Left colon (tissue), 2 donors: Measurements from ENCODE around the gene STK24. TPM values are rescaled to one million over a fixed set of nuclear protein-coding genes. Genes with fewer than 3 reads are reported as not detected.
A peak's percentile ranks its signal among the peaks of the same experiment; 100 is the strongest.

Experiments used
- ATAC-seq: fragments of 200-7000 bp; cut with Tn5 transposase; one replicate; pipeline ENCODE4 v1.9.1; 2020; ENCODE audit warnings: mild to moderate bottlenecking, moderate library complexity
- DNase-seq, 2 donors: peaks; one replicate each; pipeline ENCODE4 v3.0.0-alpha.2; 2020
- intact Hi-C, 2 donors: fragments of 100-400 bp; cut with DNase I in 1 of 2; cut with micrococcal nuclease in 1 of 2; formaldehyde crosslinking; loops; one replicate each; pipeline versions ENCODE4 v1.11.2 to v1.14.0; 2022; cut with DNase I, micrococcal nuclease
- total RNA-seq, 2 donors: library from RNA; stranded (reverse); fragmentation: NEBNext Ultra II Directional; extraction: Animal tissue kit (Norgen Biotek cat#: 25700); gene quantifications; one replicate each; pipeline ENCODE4 v1.2.1, GENCODE V29; 2021
- donor health status: DM: no; HTN: no; CAD: no.
- donor health status: DM: yes; HTN: yes; CAD: no.

The STK24 gene
- total RNA-seq, 2 donors from 2014 or later: 204 to 205 TPM

DNA sequence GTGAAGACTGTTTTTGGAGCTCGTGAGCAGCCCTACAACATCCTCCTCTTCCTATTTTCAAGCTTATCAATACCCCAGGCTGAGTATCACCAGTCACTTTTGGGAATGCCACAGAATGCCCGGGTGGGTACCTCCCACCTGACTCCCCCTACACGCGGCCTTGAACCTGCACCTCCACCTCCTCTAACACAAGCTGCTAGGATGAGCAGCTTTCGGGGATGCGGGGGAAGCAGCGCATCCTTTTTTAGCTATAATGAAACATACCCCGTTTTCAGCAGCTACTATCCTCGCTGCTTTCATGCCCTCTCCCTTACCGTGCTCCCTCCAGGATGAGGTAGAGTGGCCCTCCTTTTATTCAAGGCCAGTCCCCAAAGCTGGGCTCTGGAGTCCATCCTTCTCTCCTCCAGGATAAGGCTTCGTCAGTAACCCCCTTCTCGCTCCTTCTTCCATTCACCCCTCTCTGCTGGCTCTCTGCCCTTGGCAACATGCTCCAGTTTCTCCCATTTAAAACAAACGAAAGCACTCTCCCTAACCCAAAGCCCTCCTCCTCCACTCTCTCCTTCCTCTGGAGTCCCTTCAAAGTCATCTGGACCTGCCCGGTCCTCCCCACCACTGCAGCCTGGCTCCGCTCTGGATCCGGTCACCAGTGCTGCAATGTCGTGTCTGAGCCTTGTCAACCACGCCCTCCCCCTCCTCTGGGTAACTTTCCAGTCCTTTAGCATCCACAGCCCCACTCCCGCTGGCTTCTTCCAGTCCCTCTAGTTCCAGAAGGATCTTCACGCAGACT lies 55.3 kb downstream of the STK24 start:
- intact Hi-C loops: no loop called here
- DNase-seq (no peak), ATAC-seq (no peak)

DNA sequence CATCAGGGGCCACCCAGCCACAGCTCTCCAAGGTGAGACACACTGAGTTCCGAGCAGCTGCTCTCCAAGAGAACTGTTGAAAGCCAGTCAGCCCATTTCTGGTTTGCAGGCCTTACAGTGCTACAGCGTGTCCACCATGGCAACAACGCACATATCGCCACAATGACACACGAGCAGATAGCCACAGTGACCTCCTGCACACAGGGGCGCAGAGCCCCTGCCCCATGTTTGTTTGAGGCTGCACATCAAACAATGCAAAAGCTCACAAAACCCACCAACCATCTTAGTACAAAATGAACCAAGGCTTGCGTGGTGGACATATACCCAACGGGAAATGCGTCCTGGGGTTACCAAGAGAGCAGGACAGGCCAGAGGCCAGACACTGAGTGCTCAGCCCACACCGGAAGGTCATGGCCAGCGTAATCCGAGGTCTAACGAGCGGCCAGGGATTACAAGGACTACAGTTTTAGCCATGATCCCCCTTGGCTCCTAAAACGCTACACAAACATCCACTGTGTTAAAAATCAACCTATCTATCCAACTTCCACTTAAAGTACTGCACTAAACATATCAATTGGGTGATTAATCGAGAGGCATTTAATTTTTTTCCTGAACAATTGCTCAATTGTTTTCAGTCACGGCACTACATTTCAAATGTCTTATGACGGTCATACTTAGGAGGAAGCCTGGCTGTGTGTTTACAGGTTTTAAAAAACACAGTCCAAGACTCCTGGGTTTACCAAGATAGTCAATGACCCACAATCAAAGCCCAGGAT lies 56.0 kb downstream of the STK24 start:
- ATAC-seq (no peak), DNase-seq (no peak)
- intact Hi-C loops: no loop called here

DNA sequence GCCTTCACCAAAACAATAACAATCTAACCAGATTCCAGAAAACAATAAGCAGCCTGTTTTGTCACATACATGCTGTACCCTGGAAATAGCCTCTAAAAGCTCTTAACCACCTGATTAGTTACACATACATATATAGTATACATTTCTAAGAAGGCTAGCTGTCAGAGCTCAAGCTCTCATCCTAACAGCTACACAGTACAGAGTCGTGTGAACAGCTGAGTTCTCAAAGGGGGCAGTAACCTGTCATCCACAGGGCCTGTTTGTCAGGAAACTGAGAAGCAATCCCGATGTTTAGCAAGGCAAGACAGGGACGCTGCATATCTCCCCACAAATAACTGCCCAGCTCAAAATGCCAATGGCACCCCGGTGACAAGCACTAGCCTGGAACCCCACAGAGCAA lies 56.9 kb downstream of the STK24 start:
- intact Hi-C loops: no loop called here
- DNase-seq (no peak), ATAC-seq (no peak)

DNA sequence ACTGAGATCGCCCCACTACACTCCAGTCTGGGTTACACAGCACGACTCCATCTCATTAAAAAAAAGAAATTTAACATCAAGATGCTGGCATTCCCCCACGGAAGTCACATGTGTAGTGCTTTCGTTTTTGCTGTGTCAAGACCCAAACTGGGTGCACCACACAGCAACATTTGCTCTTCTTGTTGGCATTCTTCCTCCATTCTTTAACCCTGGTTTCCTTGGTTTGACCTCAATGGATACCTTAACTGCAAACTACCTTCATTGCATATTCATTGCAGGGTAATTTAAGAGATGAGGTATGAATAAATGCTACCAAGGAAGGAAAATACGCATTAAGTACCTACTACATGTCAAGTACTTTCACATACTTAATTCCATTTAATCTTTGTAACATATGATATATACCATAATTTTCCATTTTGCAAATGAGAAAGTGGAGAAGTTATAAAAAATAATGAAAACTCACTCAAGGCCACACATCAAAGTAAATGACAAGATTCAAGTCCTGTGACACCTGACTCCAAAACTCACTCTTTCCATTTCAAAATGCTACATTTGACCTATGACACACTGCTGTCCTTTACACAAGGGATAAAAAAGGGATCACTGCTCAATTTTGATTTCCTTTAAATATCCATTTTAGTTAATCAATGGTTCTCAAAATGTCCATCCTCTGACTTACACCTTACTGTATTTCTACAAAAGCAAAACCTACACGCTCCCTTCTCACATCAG lies 59.2 kb downstream of the STK24 start:
- ATAC-seq (no peak), DNase-seq (no peak)
- intact Hi-C loops: no loop called here

DNA sequence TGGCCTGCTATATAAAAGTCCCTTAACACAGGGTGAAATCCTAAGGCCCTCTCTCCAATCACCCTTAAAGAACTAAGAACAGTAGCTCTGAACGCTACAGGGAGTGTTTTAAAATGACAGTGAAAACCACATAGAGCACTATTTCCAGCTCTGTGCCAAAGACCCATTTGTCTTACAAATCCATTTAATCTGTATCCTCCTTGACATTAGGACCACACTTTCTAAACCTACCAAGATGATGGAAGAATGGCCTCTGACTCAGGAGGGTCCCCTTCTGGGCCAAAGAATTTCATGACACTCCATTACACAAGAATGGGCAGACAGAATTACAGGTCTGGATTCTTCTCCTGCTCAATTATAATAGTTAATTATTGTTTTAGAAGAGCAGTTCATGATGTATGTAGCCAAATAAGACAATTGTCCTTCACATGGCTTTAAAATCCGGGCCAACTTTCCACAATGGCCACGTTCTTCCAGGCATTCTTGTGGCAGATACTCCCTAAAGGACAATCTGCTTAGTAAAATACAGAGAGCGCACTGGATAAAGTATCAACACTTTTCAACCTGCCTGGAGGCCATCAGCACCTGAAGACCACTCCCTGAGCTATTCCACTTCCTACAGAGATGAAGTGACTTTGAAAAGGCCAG lies 61.0 kb downstream of the STK24 start:
- intact Hi-C loops: no loop called here
- DNase-seq: no peak
- no peak for ATAC-seq

DNA sequence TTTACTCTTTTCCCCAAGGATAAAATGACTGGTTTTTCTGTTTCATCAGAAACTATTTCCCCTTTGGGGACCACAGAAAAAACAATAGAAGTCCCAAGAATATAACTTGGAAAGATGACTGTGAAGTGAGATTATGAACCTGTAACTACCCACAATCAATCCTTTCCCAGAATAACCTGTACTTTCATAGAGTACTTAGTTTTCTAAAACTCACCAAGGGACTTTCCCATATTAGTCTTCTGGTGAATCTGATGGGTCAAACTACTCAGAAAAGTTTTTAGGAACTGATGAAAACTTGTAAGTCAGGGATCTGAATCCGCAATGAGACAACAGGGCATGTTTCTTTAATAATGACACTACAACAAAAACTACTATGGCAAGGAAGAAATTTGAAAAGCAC lies 62.6 kb downstream of the STK24 start:
- DNase-seq (no peak), ATAC-seq (no peak)
- intact Hi-C loops: no loop called here

DNA sequence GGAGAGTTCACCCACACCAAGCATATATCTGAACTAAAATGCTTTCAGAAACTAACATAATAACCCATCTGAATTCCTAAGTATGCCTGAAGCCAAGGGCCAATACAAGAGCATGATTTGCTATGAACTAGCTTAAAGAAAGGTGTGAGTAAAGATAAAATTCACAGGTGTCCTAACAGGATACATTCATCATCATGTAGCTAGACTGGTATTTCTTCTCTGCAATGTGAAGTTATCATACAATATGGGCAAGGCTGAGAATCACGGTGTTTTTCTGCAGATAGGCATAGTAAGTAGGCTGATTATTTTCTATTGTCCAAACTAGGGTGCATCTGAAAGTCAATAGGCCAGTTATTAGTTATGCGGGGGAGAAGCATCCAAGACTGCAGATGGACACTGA lies 63.1 kb downstream of the STK24 start:
- ATAC-seq: no peak

DNA sequence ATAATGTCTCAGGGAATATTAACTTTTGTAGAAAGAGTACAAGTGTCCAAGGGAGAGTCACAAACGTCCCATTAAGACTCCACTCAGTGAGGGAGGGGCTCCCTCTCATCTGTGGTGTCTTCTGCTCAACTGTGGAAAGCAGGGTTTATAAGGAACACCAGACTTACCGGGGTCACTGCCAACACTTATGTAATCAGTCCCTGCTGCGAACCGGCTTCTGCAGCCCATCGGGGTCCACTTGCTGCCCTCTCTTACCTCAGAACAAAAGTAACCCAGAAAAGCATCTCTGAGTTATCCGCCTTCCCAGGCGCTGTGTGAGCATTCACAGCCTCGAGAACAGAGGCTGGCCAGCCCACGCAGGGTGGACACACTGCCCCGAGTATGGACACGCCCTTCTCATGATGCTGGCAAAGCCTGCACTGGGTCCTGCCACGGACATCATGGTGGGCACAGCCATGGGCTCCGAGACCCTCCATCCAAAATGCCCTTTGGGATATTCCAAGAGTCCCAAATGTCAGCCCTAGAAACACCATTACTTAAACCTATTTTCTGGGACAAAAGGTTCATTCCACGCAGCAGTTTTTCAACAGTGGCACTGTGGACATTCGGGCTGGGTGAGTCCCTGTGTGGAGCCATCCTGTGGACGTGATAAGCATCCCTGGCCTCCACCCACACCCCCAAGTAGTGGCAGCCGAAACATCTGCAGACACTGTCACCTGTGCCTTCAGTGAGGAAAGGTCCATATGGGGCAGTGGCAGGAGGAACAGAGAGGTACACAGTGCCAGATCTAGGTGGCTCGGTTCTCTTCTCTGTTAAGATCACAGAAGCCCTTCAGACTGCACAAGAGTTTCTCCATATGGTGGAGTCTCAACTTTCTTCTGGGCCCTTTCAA lies 63.9 kb downstream of the STK24 start:
- ATAC-seq: no peak
- intact Hi-C loops: no loop called here
- no peak for DNase-seq

More for the DNA sequence above, 63.1 kb downstream of the STK24 start:
- intact Hi-C loops: no loop called here
- no peak for DNase-seq

DNA sequence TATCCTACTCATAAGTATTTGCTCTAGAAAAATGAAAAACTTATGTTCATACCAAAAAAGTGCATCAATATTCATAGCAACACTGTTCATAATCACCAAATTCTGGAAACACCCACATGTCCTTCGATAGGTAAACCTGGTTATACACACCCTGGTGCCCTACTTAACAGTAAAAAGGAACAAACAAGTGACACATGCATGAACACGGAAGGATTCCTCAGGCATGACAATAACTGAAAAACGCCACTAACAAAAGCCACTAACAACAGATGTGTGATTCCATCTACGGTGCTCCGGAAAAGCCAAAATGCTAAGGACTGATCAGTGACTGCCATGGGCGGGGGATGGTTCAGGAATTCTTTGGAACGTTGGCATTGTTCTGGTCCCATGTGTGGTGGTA lies 65.5 kb downstream of the STK24 start:
- ATAC-seq: no peak
- intact Hi-C loops: no loop called here
- no peak for DNase-seq

DNA sequence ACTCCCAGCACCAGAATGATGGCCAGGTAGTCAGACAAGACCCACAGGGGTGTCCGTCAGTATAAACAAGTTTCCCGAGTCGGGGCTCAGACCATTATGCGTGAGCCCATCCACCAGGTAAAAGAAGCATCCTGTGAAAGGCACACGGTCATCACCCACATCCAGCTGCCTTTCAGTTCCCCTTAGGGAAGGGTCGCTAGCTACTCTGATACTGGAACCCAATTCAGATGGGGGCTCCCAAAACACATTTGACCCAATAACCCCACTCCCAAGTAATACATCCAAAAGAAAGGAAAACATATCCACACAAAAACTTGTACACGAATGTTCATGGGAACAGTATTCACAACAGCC lies 66.8 kb downstream of the STK24 start:
- ATAC-seq (no peak), DNase-seq (no peak)
- intact Hi-C loops: no loop called here

DNA sequence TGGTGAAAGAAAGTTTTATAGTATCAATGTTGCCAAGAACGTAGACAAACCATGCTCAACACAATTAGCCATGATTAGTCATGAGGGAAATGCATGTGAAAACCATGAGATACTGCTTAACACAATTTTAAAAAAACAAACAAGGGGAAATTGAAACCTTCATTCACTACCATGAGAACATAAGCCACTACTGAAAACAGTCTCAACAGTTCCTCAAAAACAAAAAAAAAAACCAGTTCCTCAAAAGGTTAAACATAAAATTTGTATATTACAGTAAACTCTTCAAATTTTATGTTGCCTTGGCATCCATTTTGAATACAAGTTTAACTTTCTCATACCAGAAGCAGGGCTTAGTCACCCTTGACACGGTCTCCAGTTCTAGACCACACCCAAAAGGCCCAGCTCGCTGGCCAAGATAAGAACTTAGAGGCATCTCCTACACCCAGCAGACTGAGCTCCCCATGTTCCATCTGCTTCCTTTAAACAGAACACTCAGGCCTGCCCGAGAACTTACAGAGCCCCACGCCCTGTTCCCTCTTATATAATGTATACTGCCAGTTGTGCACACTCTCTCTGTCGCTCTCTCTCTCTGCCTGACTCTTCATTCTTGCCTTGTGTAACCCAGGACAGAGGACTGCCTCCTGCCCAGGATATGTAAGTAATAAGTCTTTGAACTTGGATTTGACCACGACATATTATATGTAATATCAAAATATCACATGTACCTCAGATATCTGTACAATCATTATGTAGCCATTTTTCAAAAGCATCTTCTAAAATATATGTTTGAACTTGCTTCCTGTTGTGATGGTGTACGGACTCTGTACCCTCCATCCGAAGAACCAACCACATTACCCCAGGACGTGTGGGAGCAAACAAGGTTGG lies 67.4 kb downstream of the STK24 start:
- ATAC-seq (peak; percentile 87), DNase-seq (peak; percentile 69 to 87)
- intact Hi-C loops: no loop called here

DNA sequence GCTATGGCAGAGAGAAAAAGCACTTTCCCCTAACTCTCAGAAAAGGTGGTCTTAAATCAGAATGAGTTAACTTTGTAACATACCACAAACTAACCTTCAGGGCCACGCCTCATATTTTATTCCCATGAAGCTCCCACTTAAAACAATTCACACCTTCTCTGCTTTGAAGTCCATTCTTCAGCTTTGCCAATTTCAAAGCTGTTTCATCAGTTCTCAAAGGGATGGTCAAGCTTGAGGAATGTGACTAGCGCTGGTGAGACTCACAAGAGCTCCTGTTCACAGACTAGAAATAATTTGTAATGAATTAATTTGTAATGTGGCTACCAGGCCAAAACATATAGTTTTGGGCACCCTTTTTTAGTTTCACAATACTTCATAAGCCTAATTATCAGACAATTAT lies 68.2 kb downstream of the STK24 start:
- DNase-seq: no peak
- ATAC-seq: no peak
- intact Hi-C loops: no loop called here

DNA sequence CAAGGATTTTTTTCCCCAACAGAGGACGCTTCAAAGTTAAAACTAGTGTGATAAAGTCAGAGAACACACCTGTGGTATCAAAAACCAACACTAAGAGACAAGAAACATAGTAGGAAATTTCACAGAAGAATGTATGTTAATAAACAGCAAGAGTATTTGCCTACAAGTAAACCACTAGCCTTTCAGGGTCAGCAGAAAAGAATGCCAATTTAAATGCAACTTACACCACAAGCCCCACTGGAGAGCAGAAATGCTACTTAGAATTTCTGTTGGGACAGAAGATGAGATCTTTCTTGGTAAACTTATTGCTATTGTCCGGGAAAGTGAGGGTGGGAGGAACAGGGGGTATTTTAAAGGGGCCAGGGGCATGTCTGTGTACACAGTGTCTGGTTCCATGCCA lies 68.6 kb downstream of the STK24 start:
- intact Hi-C loops: no loop called here
- DNase-seq: no peak
- ATAC-seq: no peak

DNA sequence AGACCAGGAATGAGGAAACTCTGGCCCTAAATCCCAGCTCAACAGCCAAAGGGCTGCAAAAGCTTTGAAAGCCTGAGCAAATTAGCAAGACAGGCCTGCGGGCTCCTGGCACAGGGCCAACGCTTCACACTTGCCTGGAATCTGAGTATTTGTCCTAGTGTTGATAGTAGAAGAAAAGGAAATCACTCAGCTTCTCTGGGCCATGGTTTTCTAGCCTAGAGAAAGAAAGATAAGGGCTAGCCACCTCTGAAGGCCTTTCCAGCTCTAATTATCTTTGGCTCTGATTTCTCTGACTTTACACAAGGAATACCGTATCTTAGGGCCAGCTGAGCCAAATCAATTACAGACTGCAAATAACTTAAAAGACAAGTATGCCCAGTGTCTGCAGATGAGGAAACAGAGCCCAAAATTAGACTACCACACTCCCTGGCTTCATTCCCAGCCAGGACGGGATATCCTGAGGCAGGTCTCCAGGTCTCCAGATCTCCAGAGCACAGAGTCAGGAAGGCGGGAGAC lies 69.6 kb downstream of the STK24 start:
- intact Hi-C loops: no loop called here
- DNase-seq: peak; percentile 61 to 63
- ATAC-seq: peak; percentile 27

DNA sequence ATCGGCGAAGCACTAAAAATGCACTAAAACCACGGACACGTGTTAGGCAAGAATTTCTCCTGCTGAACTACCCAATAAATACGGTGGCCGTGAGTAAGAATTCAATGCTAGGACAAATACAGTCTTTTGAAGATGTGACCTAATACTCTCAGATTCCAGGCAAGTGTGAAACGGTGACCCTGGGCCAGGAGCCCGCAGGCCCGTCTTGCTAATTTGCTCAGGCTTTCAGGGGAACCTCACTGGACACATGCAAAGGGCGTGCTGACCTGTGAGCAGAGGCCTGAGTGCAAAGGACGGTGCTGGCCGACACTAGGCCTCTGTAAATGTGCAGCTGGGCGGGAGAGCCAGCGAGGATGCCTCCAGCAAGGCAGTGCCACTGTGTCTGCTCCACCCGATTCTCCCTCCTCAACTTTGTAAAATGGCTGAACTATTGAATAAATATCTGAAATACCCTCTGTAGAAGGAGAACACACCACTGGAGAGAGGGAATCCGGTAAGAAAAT lies 70.1 kb downstream of the STK24 start:
- intact Hi-C loops: no loop called here
- DNase-seq (no peak), ATAC-seq (no peak)

DNA sequence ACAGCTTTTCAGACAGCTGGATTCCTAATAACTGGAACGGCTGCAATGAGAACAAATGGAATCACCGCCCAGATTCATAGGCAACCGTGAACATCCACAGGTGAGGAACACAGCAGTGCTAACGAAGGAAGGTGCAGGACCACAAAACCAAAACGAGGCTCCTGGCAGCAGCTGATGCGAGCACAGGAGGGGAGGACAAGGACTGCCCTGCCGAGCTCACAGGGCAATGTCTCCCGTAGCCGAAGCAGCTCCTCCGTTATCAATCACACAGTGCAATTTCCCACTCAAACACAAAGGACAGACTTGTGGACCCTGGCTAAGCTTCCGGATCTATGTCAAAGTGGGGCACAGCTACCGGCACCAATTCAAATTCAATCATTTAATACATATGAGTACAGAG lies 70.6 kb downstream of the STK24 start:
- DNase-seq (no peak), ATAC-seq (no peak)
- intact Hi-C loops: no loop called here

DNA sequence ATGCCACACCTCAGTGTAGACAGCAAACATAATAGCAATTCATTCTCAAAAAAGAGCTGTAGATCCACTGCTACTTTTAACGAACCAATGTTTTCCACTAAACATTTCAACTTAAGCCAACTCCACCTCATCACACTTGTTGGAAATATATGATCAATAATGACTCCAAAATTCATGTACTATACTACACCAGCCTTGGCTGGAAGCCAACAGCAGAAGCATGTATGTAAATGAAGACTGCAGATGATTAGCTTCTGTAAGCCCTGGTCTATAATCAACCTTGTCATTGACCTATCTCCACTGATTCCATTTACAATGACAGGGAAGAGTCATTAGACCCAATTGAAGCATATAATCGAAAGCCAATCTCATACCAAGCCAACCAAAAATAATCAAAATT lies 71.7 kb downstream of the STK24 start:
- intact Hi-C loops: no loop called here
- ATAC-seq: no peak
- no peak for DNase-seq
